Activated gamma-delta T cell treated with anti-CD3 and anti-CD28 coated beads, Interleukin-2, amount 50 U/mL, for 16 hours (primary cell): ENCODE results near the gene HAUS5.
"Not testable (repeated sequence)": the region's sequence is repeated elsewhere in the genome, so short reads cannot be mapped to it uniquely, and the experiment has no call there.

Experiments
- DNase-seq: peaks from one replicate; pipeline ENCODE4 v3.0.0-alpha.2; 2020; ENCODE audit warnings: low read depth

The HAUS5 gene

DNA sequence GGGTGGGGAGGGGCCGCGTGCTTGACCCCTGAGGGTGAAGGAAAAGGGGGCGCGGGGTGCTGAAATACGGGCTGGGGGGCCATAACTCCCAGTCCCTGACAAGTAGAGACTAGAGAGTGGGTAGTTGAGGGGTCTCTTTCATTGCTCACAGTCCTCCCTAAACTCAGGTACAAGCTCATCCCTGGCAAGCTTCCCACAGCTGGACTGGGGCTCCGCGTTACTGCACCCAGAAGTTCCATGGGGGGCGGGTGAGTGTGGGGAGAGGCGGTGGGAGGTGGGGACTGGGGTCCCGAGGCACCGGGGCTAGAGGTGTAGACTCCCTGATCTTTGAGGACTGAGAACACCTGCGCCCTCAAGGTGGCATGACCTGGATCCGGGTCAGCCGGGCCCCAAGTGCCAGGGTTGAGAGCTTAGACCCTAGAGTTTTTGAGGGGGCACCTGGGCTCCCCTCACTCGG, 30.3 kb downstream of the HAUS5 start:
- DNase-seq = no peak

DNA sequence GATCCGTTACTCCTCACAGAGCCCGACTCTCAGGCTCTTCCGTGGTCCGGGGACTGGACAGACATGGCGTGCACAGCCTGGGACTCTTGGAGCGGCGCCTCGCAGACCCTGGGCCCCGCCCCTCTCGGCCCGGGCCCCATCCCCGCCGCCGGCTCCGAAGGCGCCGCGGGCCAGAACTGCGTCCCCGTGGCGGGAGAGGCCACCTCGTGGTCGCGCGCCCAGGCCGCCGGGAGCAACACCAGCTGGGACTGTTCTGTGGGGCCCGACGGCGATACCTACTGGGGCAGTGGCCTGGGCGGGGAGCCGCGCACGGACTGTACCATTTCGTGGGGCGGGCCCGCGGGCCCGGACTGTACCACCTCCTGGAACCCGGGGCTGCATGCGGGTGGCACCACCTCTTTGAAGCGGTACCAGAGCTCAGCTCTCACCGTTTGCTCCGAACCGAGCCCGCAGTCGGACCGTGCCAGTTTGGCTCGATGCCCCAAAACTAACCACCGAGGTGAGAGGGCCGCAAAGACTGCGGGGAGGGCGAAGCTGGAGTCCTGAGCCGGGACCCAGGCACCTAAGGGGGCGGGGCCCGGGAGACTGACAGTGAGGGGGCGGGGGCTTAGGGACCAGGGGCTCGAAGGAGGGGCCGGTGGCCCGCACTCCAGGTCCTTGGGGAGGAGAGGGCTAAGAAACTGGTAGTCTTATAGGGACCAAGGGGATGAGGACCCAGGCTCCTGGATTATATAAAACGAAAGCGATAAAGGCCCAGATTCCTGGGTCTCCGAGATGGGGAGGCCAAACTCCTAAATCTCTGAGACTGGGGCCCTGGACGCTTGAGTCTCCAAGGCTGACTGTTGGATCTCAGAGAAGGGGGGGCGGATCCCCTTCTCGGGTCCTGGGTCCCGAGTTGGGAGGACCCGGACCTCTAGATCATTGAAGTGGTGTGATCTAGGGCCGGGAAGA, 31.0 kb downstream of the HAUS5 start:
- peak; percentile 65 for DNase-seq

DNA sequence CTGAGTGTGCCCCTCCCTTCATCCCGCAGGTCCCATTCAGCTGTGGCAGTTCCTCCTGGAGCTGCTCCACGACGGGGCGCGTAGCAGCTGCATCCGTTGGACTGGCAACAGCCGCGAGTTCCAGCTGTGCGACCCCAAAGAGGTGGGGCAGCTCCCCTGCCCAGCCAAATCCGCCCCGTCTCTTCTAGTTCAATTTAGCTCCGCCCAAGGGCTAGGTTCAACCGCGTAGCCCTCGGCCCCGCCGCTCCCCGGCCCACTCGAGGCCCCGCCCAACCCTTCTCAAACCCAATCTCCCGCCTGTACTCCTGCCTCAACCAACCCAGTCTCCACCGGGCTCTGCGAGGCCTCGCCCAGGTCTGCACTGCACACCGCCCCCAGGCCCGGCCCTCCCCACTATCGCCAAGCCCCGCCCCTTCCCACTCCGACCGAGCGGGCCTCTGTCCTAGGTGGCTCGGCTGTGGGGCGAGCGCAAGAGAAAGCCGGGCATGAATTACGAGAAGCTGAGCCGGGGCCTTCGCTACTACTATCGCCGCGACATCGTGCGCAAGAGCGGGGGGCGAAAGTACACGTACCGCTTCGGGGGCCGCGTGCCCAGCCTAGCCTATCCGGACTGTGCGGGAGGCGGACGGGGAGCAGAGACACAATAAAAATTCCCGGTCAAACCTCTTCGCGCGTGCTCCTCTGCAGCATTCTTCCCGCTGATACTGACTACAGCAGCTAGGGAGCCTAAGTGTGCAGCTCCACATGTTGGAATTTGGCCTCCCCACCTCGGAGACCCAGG, 31.9 kb downstream of the HAUS5 start:
- DNase-seq = peak; percentile 92

DNA sequence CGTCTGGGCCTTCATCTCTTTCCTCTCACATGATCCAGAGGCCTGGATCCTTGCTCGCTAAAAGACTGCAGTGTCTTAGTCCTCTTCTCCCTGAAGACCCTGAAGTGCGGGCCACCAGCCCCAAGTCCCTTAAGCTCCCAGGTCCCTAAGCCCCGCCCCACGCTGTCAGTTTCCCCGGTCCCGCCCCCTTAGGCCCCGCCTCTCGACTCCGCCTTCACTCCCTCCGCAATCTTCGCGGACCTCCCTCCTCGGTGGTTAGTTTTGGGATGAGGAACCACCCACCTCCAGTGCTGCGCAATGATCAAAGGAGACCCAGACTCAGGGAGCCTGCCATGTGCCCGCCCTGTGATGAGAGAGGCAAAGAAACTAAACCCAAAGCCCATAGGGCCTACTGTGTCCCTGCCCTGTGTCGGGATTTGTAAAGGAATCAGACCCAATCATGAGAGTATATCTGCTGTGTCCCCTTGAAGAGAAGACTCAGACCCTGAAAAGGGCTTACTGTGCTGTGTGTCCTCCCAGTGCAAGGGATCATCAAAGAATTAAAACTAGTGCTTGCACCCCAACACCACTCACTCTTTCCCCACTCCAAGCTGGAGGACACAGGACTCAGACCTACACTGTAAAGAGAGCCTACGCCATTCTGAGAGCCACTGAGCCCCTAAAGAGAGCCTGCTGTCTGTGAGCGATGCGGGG, 32.6 kb downstream of the HAUS5 start:
- peak; percentile 42 for DNase-seq

DNA sequence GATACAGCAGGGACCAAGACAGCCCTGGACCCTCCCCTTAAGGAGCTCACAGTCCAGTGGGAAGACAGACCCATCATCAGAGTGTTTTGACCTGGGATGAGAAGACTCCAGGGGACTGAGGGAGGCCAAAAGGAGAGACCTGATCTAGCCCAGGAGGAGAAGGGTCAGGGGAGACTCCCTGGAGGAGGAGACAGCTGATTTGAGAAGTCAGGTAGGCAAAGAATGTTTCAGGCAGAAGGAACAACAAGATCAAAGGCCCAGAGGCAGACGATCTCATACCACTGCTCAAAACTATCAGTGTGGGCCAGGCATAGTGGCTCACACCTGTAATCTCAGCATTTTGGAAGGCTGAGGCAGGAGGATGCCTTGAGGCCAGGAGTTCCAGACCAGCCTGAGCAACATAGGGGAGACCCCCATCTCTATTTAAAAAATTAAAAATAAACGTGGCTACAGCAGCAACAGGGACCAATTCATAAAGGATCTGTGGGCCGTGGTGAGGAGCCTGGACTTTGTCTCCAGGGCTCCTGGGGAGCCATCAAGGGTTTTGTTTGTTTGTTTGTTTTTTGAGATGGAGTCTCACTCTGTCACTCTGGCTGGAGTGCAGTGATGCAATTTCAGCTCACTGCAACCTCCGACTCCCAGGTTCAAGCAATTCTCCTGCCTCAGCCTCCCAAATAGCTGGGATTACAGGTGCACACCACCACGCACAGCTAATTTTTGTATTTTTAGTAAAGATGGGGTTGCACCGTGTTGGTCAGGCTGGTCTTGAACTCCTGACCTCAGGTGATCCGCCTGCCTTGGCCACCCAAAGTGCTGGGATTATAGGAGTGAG, 33.4 kb downstream of the HAUS5 start:
- DNase-seq = no peak

DNA sequence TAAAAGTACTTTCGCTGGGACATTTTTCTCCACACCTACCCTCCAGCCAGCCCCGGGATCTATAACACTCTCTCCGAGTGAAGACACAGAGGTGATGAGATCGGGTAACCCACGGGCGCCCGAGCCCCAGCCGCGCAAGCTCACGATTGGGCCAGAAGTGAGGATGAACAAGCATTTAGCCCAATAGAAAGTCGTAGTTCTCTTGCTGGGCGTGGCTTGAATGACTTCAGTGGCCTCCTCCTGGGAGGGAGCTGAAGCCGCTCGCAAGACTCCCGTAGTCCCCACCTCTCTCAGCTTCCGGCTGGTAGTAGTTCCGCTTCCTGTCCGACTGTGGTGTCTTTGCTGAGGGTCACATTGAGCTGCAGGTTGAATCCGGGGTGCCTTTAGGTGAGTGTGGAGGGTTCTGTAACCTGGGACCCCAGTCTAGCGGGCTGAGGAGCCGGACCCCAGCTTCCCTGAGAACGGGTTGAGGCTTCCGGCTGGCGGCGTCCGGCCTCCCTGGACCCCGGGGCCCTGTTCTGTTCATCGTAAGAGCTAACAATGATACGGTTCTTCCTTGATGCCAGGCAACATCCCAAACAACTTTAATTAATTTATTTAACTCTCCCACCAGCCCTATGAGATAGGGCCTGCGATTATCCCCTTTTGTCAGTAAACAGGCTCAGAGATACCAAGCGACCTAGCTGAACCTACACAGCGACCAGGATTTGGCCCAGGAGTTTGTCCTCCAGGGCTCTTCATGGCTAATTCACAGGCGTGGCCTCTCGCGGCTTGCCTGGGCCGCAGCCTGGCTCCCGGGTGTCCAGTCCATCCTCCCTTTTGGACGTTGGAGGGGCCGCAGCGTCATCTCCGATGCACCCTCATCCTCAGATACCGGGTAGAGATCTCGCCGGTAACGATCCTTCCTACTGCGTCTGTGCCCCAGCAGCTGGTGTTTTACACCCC, 35.8 kb downstream of the HAUS5 start, which contains the start of gene COX6B1:
Gene COX6B1, plus strand, starts transcription at position 307 of the 945 bp plus-strand sequence. CDS start 2,921 bp downstream, outside the sequence.
- peak; percentile 89 for DNase-seq

DNA sequence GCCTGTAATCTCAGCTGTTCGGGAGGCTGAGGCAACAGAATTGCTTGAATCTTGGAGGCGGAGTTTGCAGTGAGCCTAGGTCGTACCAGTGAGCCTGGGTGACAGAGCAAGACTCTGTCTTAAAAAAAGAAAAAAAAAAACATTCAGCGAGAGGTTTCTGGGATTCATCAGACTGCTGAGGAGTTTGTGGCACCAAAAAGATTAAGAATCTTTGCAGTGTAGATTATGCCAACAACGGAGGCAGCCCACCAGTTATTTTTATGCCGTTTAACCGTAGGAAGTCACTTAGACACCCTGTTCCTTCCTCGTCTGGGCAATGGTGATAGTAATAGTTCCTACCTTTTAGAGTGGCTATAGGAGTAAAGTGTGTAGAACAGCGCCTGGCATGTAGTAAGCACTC, 38.0 kb downstream of the HAUS5 start:
- DNase-seq = no peak

DNA sequence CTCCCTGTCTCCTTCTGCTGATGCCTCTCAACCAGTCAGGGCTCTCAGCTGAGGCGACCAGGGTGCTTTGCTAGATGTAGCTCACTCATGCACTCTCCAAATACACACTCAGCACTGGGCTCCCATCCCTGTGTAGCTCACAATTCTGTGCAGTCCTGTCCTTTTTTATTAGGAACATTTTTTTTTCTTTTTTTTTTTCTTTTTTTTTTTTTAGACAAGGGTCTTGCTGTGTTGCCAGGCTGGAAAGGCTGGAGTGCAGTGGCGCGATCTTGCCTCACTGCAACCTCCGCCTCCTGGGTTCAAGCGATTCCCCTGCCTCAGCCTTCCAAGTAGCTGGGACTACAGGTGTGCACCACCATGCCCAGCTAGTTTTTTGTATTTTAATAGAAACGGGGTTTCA, 42.3 kb downstream of the HAUS5 start:
- DNase-seq = not testable (repeated sequence)

DNA sequence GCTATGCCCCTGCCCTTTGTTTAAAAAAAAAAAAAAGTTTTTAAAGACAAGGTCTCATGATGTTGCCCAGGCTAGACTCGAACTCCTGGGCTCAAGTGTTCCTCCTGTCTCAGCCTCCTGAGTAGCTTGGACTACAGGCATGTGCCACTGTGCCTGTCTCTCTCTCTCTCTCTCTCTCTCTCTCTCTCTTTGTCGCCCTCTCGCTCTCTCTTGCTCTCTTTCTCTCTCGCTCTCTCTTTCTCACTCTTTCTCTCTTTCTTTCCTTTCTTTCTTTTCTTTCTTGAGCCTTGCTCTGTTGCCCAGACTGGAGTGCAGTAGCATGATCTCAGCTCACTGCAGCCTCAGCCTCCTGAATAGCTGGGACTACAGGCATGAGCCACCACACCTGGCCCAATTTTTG, 43.1 kb downstream of the HAUS5 start:
- DNase-seq = no peak

DNA sequence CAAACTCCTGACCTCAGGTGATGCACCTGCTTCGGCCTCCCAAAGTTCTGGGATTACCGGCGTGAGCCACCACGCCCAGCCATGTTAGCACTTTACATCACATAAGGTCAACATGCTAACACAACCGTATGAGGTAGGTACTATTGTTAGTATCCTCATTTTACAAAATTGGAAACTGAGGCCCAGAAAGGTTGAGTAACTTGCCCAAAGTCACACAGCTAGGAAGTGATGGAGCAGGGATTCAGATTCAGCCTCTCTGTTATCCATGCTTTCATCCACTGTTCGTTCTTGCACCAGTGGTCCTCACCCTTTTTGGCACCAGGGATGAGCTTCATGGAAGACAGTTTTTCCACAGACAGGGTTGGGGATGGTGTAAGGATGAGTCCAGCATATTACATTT, 44.2 kb downstream of the HAUS5 start:
- DNase-seq = no peak

DNA sequence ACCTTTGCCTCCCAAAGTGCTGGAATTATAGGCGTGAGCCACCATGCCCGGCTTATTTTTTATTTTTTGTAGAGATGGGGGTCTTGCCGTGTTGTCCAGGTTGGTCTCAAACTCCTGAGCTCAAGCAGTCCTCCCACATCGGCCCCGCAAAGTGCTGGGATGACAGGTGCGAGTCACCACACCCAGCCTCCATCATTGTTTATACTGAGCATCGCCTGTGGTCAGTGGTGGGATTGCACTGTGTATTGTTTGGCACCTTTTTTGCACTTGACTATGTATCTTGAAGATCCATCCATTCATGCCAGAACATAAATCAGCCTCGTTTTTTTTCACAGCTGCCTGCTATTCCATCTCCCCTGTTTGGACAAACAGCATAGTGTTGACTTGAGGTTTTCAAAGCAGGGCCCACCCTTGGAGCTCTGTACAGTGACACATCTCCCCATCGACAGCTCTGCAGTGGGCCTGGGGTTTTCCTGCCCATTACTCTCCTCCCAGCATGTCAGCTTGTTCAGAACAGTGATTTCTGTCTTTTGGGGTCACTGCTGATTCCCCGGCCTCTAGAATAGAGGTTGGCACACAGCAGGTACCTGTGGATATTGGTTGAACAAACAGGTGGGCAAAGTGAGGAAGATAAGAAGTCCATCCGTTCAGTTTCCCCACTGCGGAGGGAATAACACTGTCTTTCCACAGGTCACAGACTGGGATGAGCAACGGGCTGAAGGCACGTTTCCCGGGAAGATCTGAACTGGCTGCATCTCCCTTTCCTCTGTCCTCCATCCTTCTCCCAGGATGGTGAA, 45.6 kb downstream of the HAUS5 start:
- no peak for DNase-seq

DNA sequence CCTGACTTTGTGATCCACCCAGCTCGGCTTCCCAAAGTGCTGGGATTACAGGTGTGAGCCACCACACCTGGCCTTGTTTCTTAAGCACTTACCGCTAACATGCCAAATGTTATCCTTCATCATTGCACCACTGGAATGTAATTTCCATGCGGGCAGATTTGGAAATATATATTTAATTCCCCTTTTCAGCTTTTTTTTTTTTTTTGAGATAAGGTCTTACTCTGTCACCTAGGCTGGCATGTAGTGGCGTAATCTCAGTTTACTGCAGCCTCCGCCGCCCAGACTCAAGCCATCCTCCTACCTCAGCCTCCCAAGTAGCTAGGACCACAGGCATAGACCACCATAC, 49.4 kb downstream of the HAUS5 start:
- no peak for DNase-seq

DNA sequence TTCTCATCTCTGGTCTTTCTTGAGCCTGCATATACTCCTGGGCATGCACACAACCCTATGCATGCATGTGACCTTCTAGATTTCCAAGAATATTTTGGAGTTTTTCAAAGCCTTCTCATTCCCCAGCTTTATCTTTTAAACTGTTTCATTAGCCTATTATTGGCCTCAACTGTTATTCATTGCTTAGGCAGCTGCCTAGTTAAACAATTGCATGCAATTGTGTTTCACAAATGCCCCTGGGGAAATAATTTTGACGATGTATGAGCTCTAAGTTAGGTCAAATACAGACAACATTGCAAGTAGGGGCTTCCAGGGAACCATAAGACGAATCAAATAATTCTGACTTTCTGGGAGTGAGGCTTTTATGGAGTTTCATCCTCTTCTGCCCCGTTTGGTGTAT, 51.4 kb downstream of the HAUS5 start:
- no peak for DNase-seq

DNA sequence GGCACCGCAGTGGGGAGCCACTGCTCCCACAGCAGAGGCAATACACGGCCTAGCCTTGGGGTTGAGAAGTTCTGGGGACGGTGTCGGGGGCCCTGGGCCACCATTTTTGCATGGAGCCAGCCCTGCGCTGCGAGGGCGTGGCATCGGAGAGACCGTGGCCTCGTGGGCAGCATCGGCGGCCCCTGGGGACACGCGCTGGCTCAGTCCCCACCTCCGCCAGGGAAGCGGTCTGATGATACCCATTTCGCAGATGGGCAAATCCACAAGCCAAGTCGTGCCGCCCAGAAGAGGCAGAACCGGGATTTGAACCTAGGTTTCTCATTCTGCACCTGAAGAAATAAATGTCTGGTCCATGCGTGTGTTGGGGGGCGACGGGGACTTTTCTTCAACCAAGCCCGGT, 52.6 kb downstream of the HAUS5 start:
- DNase-seq = no peak

DNA sequence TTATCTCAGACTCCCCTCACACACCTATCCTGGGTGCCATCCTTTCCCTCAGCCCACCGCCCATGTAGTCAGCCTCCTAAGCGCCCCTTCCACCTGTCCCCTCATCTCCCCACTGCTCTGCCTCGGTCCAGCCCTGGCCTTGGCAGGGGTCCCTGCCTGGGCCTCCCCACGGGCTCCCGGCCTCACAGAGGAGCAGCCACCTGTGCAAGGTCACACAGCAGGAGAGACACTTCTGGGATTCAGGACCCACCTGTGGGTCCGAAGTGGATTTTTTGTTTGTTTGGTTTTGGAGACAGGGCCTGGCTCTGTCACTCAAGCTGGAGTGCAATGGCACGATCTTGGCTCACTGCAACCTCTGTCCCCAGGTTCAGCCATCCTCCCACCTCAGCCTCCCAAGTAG, 53.1 kb downstream of the HAUS5 start:
- DNase-seq = no peak

DNA sequence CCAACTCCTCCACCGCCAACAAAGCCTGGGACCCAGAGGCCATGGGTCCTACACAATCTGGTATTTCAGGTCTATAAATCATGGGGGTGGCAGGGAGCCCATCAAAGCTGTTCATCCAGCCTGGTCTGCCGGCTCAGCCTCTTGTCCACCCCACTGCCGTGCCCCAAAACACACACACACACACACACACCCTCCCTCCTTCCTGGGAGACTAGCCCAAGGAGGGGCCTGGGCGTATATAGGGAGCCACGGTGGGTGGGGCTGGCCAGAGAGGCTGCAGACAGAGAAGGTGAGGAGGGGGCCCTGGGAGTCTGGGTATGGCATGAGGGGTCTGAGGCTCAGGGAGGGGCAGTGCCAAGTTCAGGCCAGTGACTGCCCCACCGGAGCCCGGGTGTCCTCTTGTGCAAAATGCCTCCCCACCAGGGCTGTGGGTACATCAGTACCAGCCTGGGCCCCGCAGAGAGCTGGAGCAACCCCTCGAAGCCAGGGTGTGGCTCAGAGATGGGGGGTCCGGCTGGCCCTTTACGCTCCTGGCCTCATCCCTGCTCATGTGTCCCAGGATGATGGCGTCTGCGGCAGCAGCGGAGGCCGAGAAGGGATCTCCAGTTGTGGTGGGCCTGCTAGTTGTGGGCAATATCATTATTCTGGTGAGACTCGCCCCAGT, 53.8 kb downstream of the HAUS5 start, which contains the start of gene UPK1A:
Gene UPK1A, plus strand, starts transcription at position 267 of the 663 bp plus-strand sequence. Its CDS starts 296 bp downstream, at position 563.
- DNase-seq = no peak

DNA sequence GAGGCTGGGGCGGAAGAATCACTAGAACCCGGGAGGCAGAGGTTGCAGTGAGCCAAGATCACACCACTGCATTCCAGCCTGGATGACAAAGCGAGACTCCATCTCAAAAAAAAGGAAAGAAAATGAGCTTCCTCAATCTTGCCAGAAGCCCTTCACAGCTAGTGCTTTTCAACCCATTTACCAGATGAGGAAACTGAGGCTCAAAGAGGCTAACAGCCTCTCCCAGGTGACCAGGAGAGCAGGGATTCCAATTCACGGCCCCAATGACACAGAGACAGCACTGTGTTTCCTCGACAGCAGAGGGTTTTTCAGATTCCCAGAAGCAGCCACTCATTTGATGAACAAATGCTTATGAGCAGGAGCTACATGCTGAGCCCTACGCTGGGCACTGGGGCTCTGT, 57.0 kb downstream of the HAUS5 start:
- DNase-seq = no peak

DNA sequence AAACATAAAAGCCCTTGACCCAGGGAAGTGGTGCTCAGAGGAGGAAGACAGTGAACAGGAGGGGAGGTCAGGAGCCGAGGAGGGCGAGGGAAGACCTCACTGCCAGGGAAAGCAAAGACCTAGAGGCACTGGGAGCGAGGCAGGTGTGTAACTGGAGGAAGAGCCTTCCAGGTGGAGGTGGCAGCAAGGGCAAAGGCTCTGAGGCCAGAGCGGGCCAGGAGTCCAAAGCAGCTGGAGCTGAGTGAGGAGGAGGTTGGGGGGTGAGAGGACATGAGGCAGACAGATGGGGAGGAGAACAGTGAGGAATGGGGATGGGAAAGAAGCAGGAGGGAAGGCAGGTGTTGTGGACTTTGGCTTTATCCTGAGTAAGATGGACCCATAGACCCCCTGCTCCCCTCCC, 57.4 kb downstream of the HAUS5 start:
- no peak for DNase-seq

DNA sequence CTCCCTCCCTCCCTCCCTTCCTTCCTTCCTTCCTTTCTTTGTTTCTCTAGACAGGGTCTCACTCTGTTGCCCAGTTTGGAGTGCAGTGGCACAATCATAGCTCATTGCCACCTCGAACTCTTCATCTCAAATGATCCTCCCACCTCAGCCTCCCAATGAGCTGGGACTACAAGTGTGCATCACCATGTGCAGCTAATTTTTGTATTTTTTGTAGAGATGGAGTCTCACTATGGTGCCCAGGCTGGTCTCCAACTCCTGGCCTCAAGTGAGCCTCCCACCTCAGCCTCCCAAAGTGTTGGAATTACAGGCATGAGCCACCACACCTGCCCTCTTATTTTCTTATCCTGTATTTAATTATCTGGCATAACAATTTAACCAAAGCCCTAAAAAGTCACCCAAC, 58.2 kb downstream of the HAUS5 start:
- DNase-seq = no peak
